Ectodermal cell (in vitro differentiated cells): Measurements from ENCODE around the gene SOD1.

Source experiments
- H3K27ac ChIP-seq: 2 replicates; pipeline ENCODE4 v1.7.0; 2013; ENCODE audit warnings: mild to moderate bottlenecking, low read depth, low read length; ENCODE audit not compliant: insufficient read depth, poor library complexity, severe bottlenecking
- H3K27me3 ChIP-seq: 2 replicates; pipeline ENCODE4 v1.7.0; 2013; ENCODE audit warnings: mild to moderate bottlenecking, low read length; ENCODE audit not compliant: insufficient read depth, control insufficient read depth, poor library complexity, severe bottlenecking
- H3K36me3 ChIP-seq: one replicate; pipeline ENCODE4 v1.7.0; 2013; ENCODE audit warnings: low read length; ENCODE audit not compliant: control insufficient read depth, insufficient read depth
- H3K4me1 ChIP-seq: one replicate; pipeline ENCODE4 v1.7.0; 2013; ENCODE audit warnings: low read length; ENCODE audit not compliant: control insufficient read depth, insufficient read depth
- H3K4me3 ChIP-seq: 2 replicates; pipeline ENCODE4 v1.7.0; 2013; ENCODE audit warnings: low read depth, low read length, control low read depth; ENCODE audit not compliant: insufficient read depth
- H3K9me3 ChIP-seq: 2 replicates; pipeline ENCODE4 v1.7.0; 2013; ENCODE audit warnings: mild to moderate bottlenecking, low read length, moderate library complexity; ENCODE audit not compliant: control insufficient read depth
- WGBS, 2 experiments: methylation state at CpG; one replicate each; pipeline ENCODE4 v1.1.7; 2013; ENCODE audit warnings: missing lambda C conversion rate in 2 of 2; 5-methylcytosine and 5-hydroxymethylcytosine counted together

SOD1 gene

GRCh38 chr21:31677047-31677446 is 17.6 kb downstream of the SOD1 start:
- Histone ChIP-seq H3K4me3 (no peak overlapping the region), H3K36me3 (peaks cover 8% of the 10 kb centered on the region), H3K9me3 (no peaks in the 10 kb centered on the region), H3K27me3 (no peaks in the 10 kb centered on the region), H3K27ac (no peak overlapping the region), H3K4me1 (no peaks in the 10 kb centered on the region)
- WGBS, 2 experiments: 94 to 99% methylated on average over 3 of the region's 3 CpGs

- Histone ChIP-seq H3K27me3 (no peaks in the 10 kb centered on the region), H3K27ac (no peak overlapping the region), H3K4me1 (no peaks in the 10 kb centered on the region), H3K4me3 (no peak overlapping the region), H3K36me3 (peaks cover 17% of the 10 kb centered on the region), H3K9me3 (no peaks in the 10 kb centered on the region)
- WGBS, 2 experiments: 92 to 100% methylated on average over 2 of the region's 2 CpGs
These were observed 19.0 kb downstream of the SOD1 start for GRCh38 chr21:31678478-31678877.

GRCh38 chr21:31682620-31683019 is 23.1 kb downstream of the SOD1 start:
- Histone ChIP-seq H3K27me3 (no peaks in the 10 kb centered on the region), H3K4me3 (no peak overlapping the region), H3K36me3 (peaks cover 47% of the 10 kb centered on the region), H3K9me3 (no peaks in the 10 kb centered on the region), H3K4me1 (no peaks in the 10 kb centered on the region), H3K27ac (no peak overlapping the region)

GRCh38 chr21:31683029-31683428 is 23.5 kb downstream of the SOD1 start:
- no peaks in the 10 kb centered on the region for H3K27me3 ChIP-seq
- WGBS, 2 experiments: 92 to 98% methylated on average over 5 of the region's 5 CpGs
- H3K36me3 ChIP-seq: peaks cover 49% of the 10 kb centered on the region
- no peaks in the 10 kb centered on the region for H3K9me3 ChIP-seq
- H3K4me3 ChIP-seq: no peak overlapping the region
- no peaks in the 10 kb centered on the region for H3K4me1 ChIP-seq
- H3K27ac ChIP-seq: no peak overlapping the region

- no peaks in the 10 kb centered on the region for H3K9me3 ChIP-seq
- no peak overlapping the region for H3K27ac ChIP-seq
- H3K4me1 ChIP-seq: no peaks in the 10 kb centered on the region
- no peaks in the 10 kb centered on the region for H3K27me3 ChIP-seq
- peaks cover 50% of the 10 kb centered on the region for H3K36me3 ChIP-seq
- WGBS, 2 experiments: 92 to 97% methylated on average over 5 to 6 of the region's 7 CpGs
- no peak overlapping the region for H3K4me3 ChIP-seq
These were observed 25.4 kb downstream of the SOD1 start for GRCh38 chr21:31684918-31685317.

GRCh38 chr21:31686272-31686915 is 26.9 kb downstream of the SOD1 start:
- 95 to 97% methylated on average over 6 to 7 of the region's 7 CpGs for WGBS, 2 experiments
- no peaks in the 10 kb centered on the region for H3K27me3 ChIP-seq
- H3K9me3 ChIP-seq: no peaks in the 10 kb centered on the region
- no peaks in the 10 kb centered on the region for H3K4me1 ChIP-seq
- no peak overlapping the region for H3K27ac ChIP-seq
- H3K4me3 ChIP-seq: no peak overlapping the region
- peaks cover 53% of the 10 kb centered on the region for H3K36me3 ChIP-seq

- WGBS, 2 experiments: 96% methylated on average over 2 of the region's 2 CpGs
- Histone ChIP-seq H3K27ac (no peak overlapping the region), H3K36me3 (peaks cover 55% of the 10 kb centered on the region), H3K4me3 (no peak overlapping the region), H3K27me3 (no peaks in the 10 kb centered on the region), H3K4me1 (no peaks in the 10 kb centered on the region), H3K9me3 (no peaks in the 10 kb centered on the region)
These were observed 27.6 kb downstream of the SOD1 start for GRCh38 chr21:31687108-31687507.

- no peak overlapping the region for H3K4me3 ChIP-seq
- 88 to 96% methylated on average over 4 of the region's 5 CpGs for WGBS, 2 experiments
- H3K36me3 ChIP-seq: peaks cover 59% of the 10 kb centered on the region
- H3K27me3 ChIP-seq: no peaks in the 10 kb centered on the region
- H3K27ac ChIP-seq: no peak overlapping the region
- no peaks in the 10 kb centered on the region for H3K4me1 ChIP-seq
- no peaks in the 10 kb centered on the region for H3K9me3 ChIP-seq
These were observed 29.3 kb downstream of the SOD1 start for GRCh38 chr21:31688603-31689368.

GRCh38 chr21:31693222-31693621 is 33.7 kb downstream of the SOD1 start:
- H3K27ac ChIP-seq: no peak overlapping the region
- no peaks in the 10 kb centered on the region for H3K4me1 ChIP-seq
- H3K36me3 ChIP-seq: peaks cover 49% of the 10 kb centered on the region
- WGBS, 2 experiments: 95 to 97% methylated on average over 16 of the region's 16 CpGs
- H3K27me3 ChIP-seq: no peaks in the 10 kb centered on the region
- no peaks in the 10 kb centered on the region for H3K9me3 ChIP-seq
- H3K4me3 ChIP-seq: no peak overlapping the region

GRCh38 chr21:31696424-31696823 is 36.9 kb downstream of the SOD1 start:
- H3K9me3 ChIP-seq: no peaks in the 10 kb centered on the region
- no peak overlapping the region for H3K4me3 ChIP-seq
- 92 to 93% methylated on average over 6 of the region's 6 CpGs for WGBS, 2 experiments
- H3K36me3 ChIP-seq: peaks cover 65% of the 10 kb centered on the region
- H3K4me1 ChIP-seq: no peaks in the 10 kb centered on the region
- no peak overlapping the region for H3K27ac ChIP-seq
- no peaks in the 10 kb centered on the region for H3K27me3 ChIP-seq
